ENCODE results near the gene GAS7. TPM values are rescaled to one million over a fixed set of nuclear protein-coding genes. Genes with fewer than 3 reads are reported as not detected.

GAS7 gene
- total RNA-seq, 3 donors from 2014 or later (not counting 1 experiment from before 2014, with no cell fraction given): 70.7 to 89.1 (median 84.8) TPM

DNA sequence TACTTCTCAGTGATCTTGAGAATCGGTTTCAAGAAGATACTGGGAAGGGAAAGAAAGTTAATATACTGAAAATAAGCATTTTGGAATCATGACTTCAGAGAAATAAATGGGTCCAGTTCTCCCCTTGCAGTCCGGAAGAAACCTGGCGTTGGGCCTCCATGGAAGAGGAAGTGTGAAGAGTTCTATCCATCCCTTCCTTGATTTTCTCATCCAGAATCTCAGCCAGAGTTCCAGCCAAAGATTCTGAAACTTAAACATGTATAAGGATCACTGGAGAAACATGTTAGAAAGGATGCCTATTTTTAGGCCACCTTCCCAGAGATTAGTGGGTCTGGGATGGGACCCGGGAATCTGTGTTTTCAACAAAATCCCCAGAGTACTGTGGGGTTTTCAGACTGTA is 8.7 kb upstream of the GAS7 start:
- intact Hi-C loops (cut with micrococcal nuclease): no loop called here
- TF ChIP-seq CTCF (IDR thresholded peaks at IDR 0.05): no peak
- Histone ChIP-seq H3K27me3 (ENCODE audit: control insufficient read depth, insufficient read depth, low read length) (no peaks in the 10 kb centered on the region), H3K4me1 (ENCODE audit: control insufficient read depth, insufficient read depth, low read length) (no peaks in the 10 kb centered on the region), H3K4me3 (ENCODE audit: low read length) (no peak overlapping the region), H3K27ac (ENCODE audit: low read length) (no peak overlapping the region), H3K9me3 (ENCODE audit: control insufficient read depth, insufficient read depth, low read length) (peaks cover 12% of the 10 kb centered on the region), H3K36me3 (ENCODE audit: control insufficient read depth, insufficient read depth, low read length) (no peaks in the 10 kb centered on the region)
- Mint-ChIP-seq H3K9me3 (peaks cover 4% of the 10 kb centered on the region in 2 donors), H3K4me1 (no peaks in the 10 kb centered on the region), H3K27ac (no peak overlapping the region), H3K4me3 (no peak overlapping the region), H3K27me3 (ENCODE audit: low read depth in 2 of 2) (peaks cover 0 to 3% of the 10 kb centered on the region in 2 donors), H3K36me3 (peaks cover 12% of the 10 kb centered on the region)
- DNase-seq (no peak), ATAC-seq (no peak)
- WGBS (ENCODE audit: insufficient coverage): 92% methylated on average over 4 of the region's 4 CpGs

GRCh38 chr17:10205549-10206185 is 7.3 kb upstream of the GAS7 start:
- no peaks in the 10 kb centered on the region for H3K4me1 Mint-ChIP-seq
- H3K27ac Mint-ChIP-seq: no peak overlapping the region
- ATAC-seq: no peak
- H3K9me3 Mint-ChIP-seq: peaks cover 4% of the 10 kb centered on the region in 2 donors
- DNase-seq: no peak
- no peak overlapping the region for H3K4me3 ChIP-seq (ENCODE audit: low read length)
- H3K4me3 Mint-ChIP-seq: no peak overlapping the region
- H3K27ac ChIP-seq (ENCODE audit: low read length): no peak overlapping the region
- peaks cover 12% of the 10 kb centered on the region for H3K36me3 Mint-ChIP-seq
- TF ChIP-seq CTCF (IDR thresholded peaks at IDR 0.05): no peak
- no peaks in the 10 kb centered on the region for H3K27me3 ChIP-seq (ENCODE audit: control insufficient read depth, insufficient read depth, low read length)
- H3K9me3 ChIP-seq (ENCODE audit: control insufficient read depth, insufficient read depth, low read length): peaks cover 12% of the 10 kb centered on the region
- peaks cover 9 to 10% of the 10 kb centered on the region in 2 donors for H3K27me3 Mint-ChIP-seq (ENCODE audit: low read depth in 2 of 2)
- H3K4me1 ChIP-seq (ENCODE audit: control insufficient read depth, insufficient read depth, low read length): no peaks in the 10 kb centered on the region
- intact Hi-C loops (cut with micrococcal nuclease): no loop called here
- WGBS (ENCODE audit: insufficient coverage): 50% methylated on average over 1 of the region's 2 CpGs
- no peaks in the 10 kb centered on the region for H3K36me3 ChIP-seq (ENCODE audit: control insufficient read depth, insufficient read depth, low read length)

GRCh38 chr17:10201680-10202079 is 3.3 kb upstream of the GAS7 start:
- no peak overlapping the region for H3K27ac Mint-ChIP-seq
- H3K9me3 Mint-ChIP-seq: peaks cover 4% of the 10 kb centered on the region in 2 donors
- Histone ChIP-seq H3K4me1 (ENCODE audit: control insufficient read depth, insufficient read depth, low read length) (peaks cover 18% of the 10 kb centered on the region), H3K36me3 (ENCODE audit: control insufficient read depth, insufficient read depth, low read length) (no peaks in the 10 kb centered on the region), H3K9me3 (ENCODE audit: control insufficient read depth, insufficient read depth, low read length) (peaks cover 12% of the 10 kb centered on the region), H3K27me3 (ENCODE audit: control insufficient read depth, insufficient read depth, low read length) (no peaks in the 10 kb centered on the region), H3K4me3 (ENCODE audit: low read length) (no peak overlapping the region), H3K27ac (ENCODE audit: low read length) (no peak overlapping the region)
- DNase-seq (no peak), ATAC-seq (no peak)
- WGBS (ENCODE audit: insufficient coverage): 95% methylated on average over 2 of the region's 4 CpGs
- peaks cover 18 to 27% of the 10 kb centered on the region in 2 donors for H3K27me3 Mint-ChIP-seq (ENCODE audit: low read depth in 2 of 2)
- H3K4me1 Mint-ChIP-seq: peaks cover 12 to 17% of the 10 kb centered on the region in 2 donors
- H3K36me3 Mint-ChIP-seq: peaks cover 12% of the 10 kb centered on the region
- H3K4me3 Mint-ChIP-seq: no peak overlapping the region
- intact Hi-C loops (cut with micrococcal nuclease): no loop called here
- no peak for TF ChIP-seq CTCF (IDR thresholded peaks at IDR 0.05)

DNA sequence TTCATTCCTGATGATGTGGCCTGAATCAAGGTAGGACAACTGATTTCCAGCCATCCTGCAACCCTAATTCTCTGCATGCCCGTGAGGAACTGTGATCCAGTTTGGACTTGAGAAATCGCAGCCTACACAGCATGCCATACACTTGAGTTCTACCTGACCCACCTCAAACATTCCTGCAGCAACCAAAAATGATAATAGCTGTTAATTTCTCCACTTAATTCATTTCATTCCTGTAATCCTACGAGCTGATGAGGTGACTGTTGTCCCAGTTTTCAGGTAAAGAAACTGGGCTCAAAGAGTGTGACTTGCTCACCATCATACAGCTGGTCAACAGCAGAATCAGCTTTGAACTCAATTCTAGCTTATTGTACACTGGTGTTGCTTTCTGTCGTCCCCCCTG is 2.2 kb upstream of the GAS7 start:
- no peaks in the 10 kb centered on the region for H3K27me3 ChIP-seq (ENCODE audit: control insufficient read depth, insufficient read depth, low read length)
- no peaks in the 10 kb centered on the region for H3K36me3 ChIP-seq (ENCODE audit: control insufficient read depth, insufficient read depth, low read length)
- Mint-ChIP-seq H3K4me3 (peak overlapping the region; percentile 79), H3K27me3 (ENCODE audit: low read depth in 2 of 2) (peaks cover 18 to 27% of the 10 kb centered on the region in 2 donors), H3K9me3 (peaks cover 4% of the 10 kb centered on the region in 2 donors), H3K36me3 (peaks cover 12% of the 10 kb centered on the region), H3K27ac (no peak overlapping the region), H3K4me1 (peaks cover 19 to 28% of the 10 kb centered on the region in 2 donors)
- TF ChIP-seq CTCF (IDR thresholded peaks at IDR 0.05): no peak
- ATAC-seq (no peak), DNase-seq (no peak)
- H3K27ac ChIP-seq (ENCODE audit: low read length): no peak overlapping the region
- peaks cover 7% of the 10 kb centered on the region for H3K9me3 ChIP-seq (ENCODE audit: control insufficient read depth, insufficient read depth, low read length)
- intact Hi-C loops (cut with micrococcal nuclease): no loop called here
- no peak overlapping the region for H3K4me3 ChIP-seq (ENCODE audit: low read length)
- 84% methylated on average over 4 of the region's 4 CpGs for WGBS (ENCODE audit: insufficient coverage)
- peaks cover 26% of the 10 kb centered on the region for H3K4me1 ChIP-seq (ENCODE audit: control insufficient read depth, insufficient read depth, low read length)

Data from natural killer cell (primary cell).